DND-41 (cell line): Measurements from ENCODE around the gene EML6.

Experiments used
- ATAC-seq: fragments of 200-7000 bp; cut with Tn5 transposase; 3 replicates; pipeline ENCODE4 v1.9.1; 2021; ENCODE audit warnings: low read depth; ENCODE audit not compliant: insufficient read depth
- DNase-seq: peaks from one replicate; pipeline ENCODE4 v3.0.0-alpha.2; 2020
- H2AFZ ChIP-seq: 2 replicates; pipeline ENCODE4 v1.6.0; 2012; ENCODE audit warnings: low read depth, low read length
- H3K27ac ChIP-seq: 2 replicates; pipeline ENCODE4 v1.5.1; 2012; ENCODE audit warnings: low read length, inconsistent platforms
- H3K27me3 ChIP-seq: fragments of 200-600 bp; sonication (generic); 2 replicates; pipeline ENCODE4 v1.6.0; 2012; ENCODE audit warnings: low read length, mild to moderate bottlenecking, inconsistent platforms; ENCODE audit not compliant: insufficient read depth, poor library complexity
- H3K36me3 ChIP-seq: 2 replicates; pipeline ENCODE4 v1.5.1; 2012; ENCODE audit warnings: low read length, inconsistent platforms; ENCODE audit not compliant: insufficient read depth
- H3K4me1 ChIP-seq: 2 replicates; pipeline ENCODE4 v1.5.1; 2012; ENCODE audit warnings: mild to moderate bottlenecking, low read length; ENCODE audit not compliant: insufficient read depth
- H3K4me2 ChIP-seq: 2 replicates; pipeline ENCODE4 v1.6.0; 2012; ENCODE audit warnings: mild to moderate bottlenecking, moderate library complexity, low read length, inconsistent platforms; ENCODE audit not compliant: insufficient read depth
- H3K4me3 ChIP-seq, 2 experiments: fragments of 200-600 bp in 1 of 2; shearing (Covaris generic) in 1 of 2; 2 replicates each; pipeline ENCODE4 v1.5.1; 2012 to 2016; ENCODE audit warnings: inconsistent platforms in 2 of 2, low read length in 2 of 2, mild to moderate bottlenecking in 2 of 2, low read depth in 1 of 2, moderate library complexity in 1 of 2
- H3K79me2 ChIP-seq: 2 replicates; pipeline ENCODE4 v1.6.0; 2012; ENCODE audit warnings: low read length, inconsistent platforms; ENCODE audit not compliant: insufficient read depth
- H3K9ac ChIP-seq: 2 replicates; pipeline ENCODE4 v1.6.0; 2012; ENCODE audit warnings: low read depth, mild to moderate bottlenecking, inconsistent platforms, low read length, moderate library complexity
- H3K9me3 ChIP-seq: 2 replicates; pipeline ENCODE4 v1.5.1; 2012; ENCODE audit warnings: low read length, moderate library complexity, mild to moderate bottlenecking, inconsistent platforms; ENCODE audit not compliant: insufficient read depth, severe bottlenecking
- H4K20me1 ChIP-seq: 2 replicates; pipeline ENCODE4 v1.6.0; 2012; ENCODE audit warnings: low read length; ENCODE audit not compliant: insufficient read depth
- EZH2 ChIP-seq: IDR thresholded peaks from 3 replicates; pipeline ENCODE4 v1.6.1; 2012; ENCODE audit warnings: borderline replicate concordance, low read depth, mild to moderate bottlenecking, moderate library complexity, low read length, inconsistent platforms; ENCODE audit not compliant: severe bottlenecking
- TF ChIP-seq, protein P1 (sequence below): IDR thresholded peaks from 2 replicates; pipeline ENCODE4 v1.5.1; 2012; ENCODE audit warnings: borderline replicate concordance, low read length, moderate library complexity, mild to moderate bottlenecking; ENCODE audit not compliant: poor library complexity, severe bottlenecking; ENCODE audit errors: extremely low read depth

Gene EML6

GRCh38 chr2:54949431-54949830 is 226.0 kb downstream of the EML6 start:
- ATAC-seq (no peak), DNase-seq (no peak)
- H3K36me3 ChIP-seq = no peaks in the 10 kb centered on the region
- no peak overlapping the region for H3K27ac ChIP-seq
- no peak overlapping the region for H3K4me2 ChIP-seq
- no peaks in the 10 kb centered on the region for H3K79me2 ChIP-seq
- H2AFZ ChIP-seq = no peak overlapping the region
- H3K27me3 ChIP-seq = no peaks in the 10 kb centered on the region
- no peak overlapping the region for H3K4me3 ChIP-seq
- H4K20me1 ChIP-seq = no peaks in the 10 kb centered on the region
- H3K4me1 ChIP-seq = no peaks in the 10 kb centered on the region
- H3K9me3 ChIP-seq = no peaks in the 10 kb centered on the region
- H3K9ac ChIP-seq = no peak overlapping the region
- no peak for TF ChIP-seq EZH2
- TF ChIP-seq, protein P1, sequence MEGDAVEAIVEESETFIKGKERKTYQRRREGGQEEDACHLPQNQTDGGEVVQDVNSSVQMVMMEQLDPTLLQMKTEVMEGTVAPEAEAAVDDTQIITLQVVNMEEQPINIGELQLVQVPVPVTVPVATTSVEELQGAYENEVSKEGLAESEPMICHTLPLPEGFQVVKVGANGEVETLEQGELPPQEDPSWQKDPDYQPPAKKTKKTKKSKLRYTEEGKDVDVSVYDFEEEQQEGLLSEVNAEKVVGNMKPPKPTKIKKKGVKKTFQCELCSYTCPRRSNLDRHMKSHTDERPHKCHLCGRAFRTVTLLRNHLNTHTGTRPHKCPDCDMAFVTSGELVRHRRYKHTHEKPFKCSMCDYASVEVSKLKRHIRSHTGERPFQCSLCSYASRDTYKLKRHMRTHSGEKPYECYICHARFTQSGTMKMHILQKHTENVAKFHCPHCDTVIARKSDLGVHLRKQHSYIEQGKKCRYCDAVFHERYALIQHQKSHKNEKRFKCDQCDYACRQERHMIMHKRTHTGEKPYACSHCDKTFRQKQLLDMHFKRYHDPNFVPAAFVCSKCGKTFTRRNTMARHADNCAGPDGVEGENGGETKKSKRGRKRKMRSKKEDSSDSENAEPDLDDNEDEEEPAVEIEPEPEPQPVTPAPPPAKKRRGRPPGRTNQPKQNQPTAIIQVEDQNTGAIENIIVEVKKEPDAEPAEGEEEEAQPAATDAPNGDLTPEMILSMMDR = no peak

- Histone ChIP-seq H3K4me3 (no peak overlapping the region), H4K20me1 (no peaks in the 10 kb centered on the region), H3K27me3 (no peaks in the 10 kb centered on the region), H3K9ac (no peak overlapping the region), H3K36me3 (no peaks in the 10 kb centered on the region), H3K4me2 (no peak overlapping the region), H3K79me2 (no peaks in the 10 kb centered on the region), H3K9me3 (no peaks in the 10 kb centered on the region), H3K27ac (no peak overlapping the region), H3K4me1 (no peaks in the 10 kb centered on the region), H2AFZ (no peak overlapping the region)
- DNase-seq = no peak
- no peak for ATAC-seq
- TF ChIP-seq, protein P1 = no peak
- no peak for TF ChIP-seq EZH2
Observed at GRCh38 chr2:54950811-54951210, 227.3 kb downstream of the EML6 start.

DNA sequence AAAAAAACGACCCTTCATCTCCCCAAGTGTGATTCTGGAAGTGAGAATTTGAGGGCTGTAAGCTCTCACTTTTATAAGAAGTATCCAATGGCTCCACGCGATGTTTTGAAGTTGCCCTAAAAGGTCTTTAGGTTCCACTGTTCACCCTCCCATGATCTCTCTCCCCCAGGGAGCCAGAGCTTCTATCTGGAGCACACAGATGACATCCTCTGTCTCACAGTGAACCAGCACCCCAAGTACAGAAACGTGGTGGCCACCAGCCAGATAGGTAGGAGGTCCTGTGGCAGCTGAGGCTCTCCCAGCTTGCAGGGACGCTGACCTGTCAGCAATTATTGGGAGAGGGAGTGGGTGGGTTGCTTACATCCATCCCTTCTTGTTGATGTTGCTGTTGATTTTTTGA is 229.0 kb downstream of the EML6 start:
- no peak overlapping the region for H2AFZ ChIP-seq
- H3K4me3 ChIP-seq = no peak overlapping the region
- ATAC-seq = no peak
- H3K4me1 ChIP-seq = no peaks in the 10 kb centered on the region
- H3K36me3 ChIP-seq = no peaks in the 10 kb centered on the region
- no peaks in the 10 kb centered on the region for H3K9me3 ChIP-seq
- H3K79me2 ChIP-seq = no peaks in the 10 kb centered on the region
- no peak for TF ChIP-seq EZH2
- TF ChIP-seq, protein P1 = no peak
- H3K9ac ChIP-seq = no peak overlapping the region
- no peak overlapping the region for H3K27ac ChIP-seq
- H3K4me2 ChIP-seq = no peak overlapping the region
- H3K27me3 ChIP-seq = no peaks in the 10 kb centered on the region
- no peaks in the 10 kb centered on the region for H4K20me1 ChIP-seq
- no peak for DNase-seq

GRCh38 chr2:54952978-54953456 is 229.6 kb downstream of the EML6 start:
- Histone ChIP-seq H3K27ac (no peak overlapping the region), H3K36me3 (no peaks in the 10 kb centered on the region), H3K9ac (no peak overlapping the region), H3K79me2 (no peaks in the 10 kb centered on the region), H3K4me3 (no peak overlapping the region), H2AFZ (no peak overlapping the region), H3K4me2 (no peak overlapping the region), H3K27me3 (no peaks in the 10 kb centered on the region), H4K20me1 (no peaks in the 10 kb centered on the region), H3K9me3 (no peaks in the 10 kb centered on the region), H3K4me1 (no peaks in the 10 kb centered on the region)
- DNase-seq = no peak
- no peak for ATAC-seq
- no peak for TF ChIP-seq EZH2
- TF ChIP-seq, protein P1 = no peak
